ENCODE measurements around the gene SLC9A6. TPM values are rescaled to one million over a fixed set of nuclear protein-coding genes. Genes with fewer than 3 reads are reported as not detected.

The SLC9A6 gene
- total and polyA plus RNA-seq, 2 donors (not counting 1 experiment from before 2014, with no cell fraction given) = 22.2 to 30.4 TPM

GRCh38 chrX:136067966-136068365 lies 82.7 kb downstream of the SLC9A6 start:
- Histone ChIP-seq H3K9me3 (ENCODE audit: control insufficient read depth, insufficient read depth, low read depth, low read length) (no peaks in the 10 kb centered on the region), H2AFZ (ENCODE audit: low read length) (no peak overlapping the region), H3K79me2 (ENCODE audit: control insufficient read depth, insufficient read depth, low read length) (no peaks in the 10 kb centered on the region), H3K4me1 (ENCODE audit: control insufficient read depth, extremely low read depth, insufficient read depth, low read length) (peaks cover 7% of the 10 kb centered on the region), H3K4me2 (ENCODE audit: extremely low read depth, insufficient read depth, low read length) (no peak overlapping the region), H3K27ac (ENCODE audit: insufficient read depth, low read length) (no peak overlapping the region), H4K20me1 (ENCODE audit: control insufficient read depth, extremely low read depth, insufficient read depth, low read length) (no peaks in the 10 kb centered on the region), H3K27me3 (ENCODE audit: control insufficient read depth, insufficient read depth, low read length) (no peaks in the 10 kb centered on the region), H3K9ac (ENCODE audit: insufficient read depth, low read length) (no peak overlapping the region), H3K36me3 (ENCODE audit: control insufficient read depth, insufficient read depth, low read length) (no peaks in the 10 kb centered on the region), H3K4me3 (replicated peaks in 1 of 4; ENCODE audit: control extremely low read depth in 1 of 4, insufficient read depth in 1 of 4, low read depth in 3 of 4, low read length in 4 of 4) (no peak overlapping the region)
- TF ChIP-seq EZH2 (IDR thresholded peaks at IDR 0.05; ENCODE audit: low read length, missing control alignments) (no peak), CTCF (conservative IDR thresholded peaks at IDR 0.05 in 1 of 2, IDR thresholded peaks at IDR 0.05 in 1 of 2; ENCODE audit: low read depth in 1 of 2, low read length in 2 of 2) (no peak)
- DNase-seq (ENCODE audit: low read depth in 2 of 2) = no peak

GRCh38 chrX:136076942-136077341 lies 91.7 kb downstream of the SLC9A6 start:
- H3K9me3 ChIP-seq (ENCODE audit: control insufficient read depth, insufficient read depth, low read depth, low read length) = no peaks in the 10 kb centered on the region
- H4K20me1 ChIP-seq (ENCODE audit: control insufficient read depth, extremely low read depth, insufficient read depth, low read length) = no peaks in the 10 kb centered on the region
- no peak overlapping the region for H3K4me3 ChIP-seq (replicated peaks in 1 of 4; ENCODE audit: control extremely low read depth in 1 of 4, insufficient read depth in 1 of 4, low read depth in 3 of 4, low read length in 4 of 4)
- H3K27ac ChIP-seq (ENCODE audit: insufficient read depth, low read length) = no peak overlapping the region
- no peak overlapping the region for H2AFZ ChIP-seq (ENCODE audit: low read length)
- H3K4me2 ChIP-seq (ENCODE audit: extremely low read depth, insufficient read depth, low read length) = no peak overlapping the region
- H3K79me2 ChIP-seq (ENCODE audit: control insufficient read depth, insufficient read depth, low read length) = no peaks in the 10 kb centered on the region
- no peaks in the 10 kb centered on the region for H3K36me3 ChIP-seq (ENCODE audit: control insufficient read depth, insufficient read depth, low read length)
- no peak for TF ChIP-seq CTCF (conservative IDR thresholded peaks at IDR 0.05 in 1 of 2, IDR thresholded peaks at IDR 0.05 in 1 of 2; ENCODE audit: low read depth in 1 of 2, low read length in 2 of 2)
- TF ChIP-seq EZH2 (IDR thresholded peaks at IDR 0.05; ENCODE audit: low read length, missing control alignments) = no peak
- no peaks in the 10 kb centered on the region for H3K4me1 ChIP-seq (ENCODE audit: control insufficient read depth, extremely low read depth, insufficient read depth, low read length)
- peaks cover 7% of the 10 kb centered on the region for H3K27me3 ChIP-seq (ENCODE audit: control insufficient read depth, insufficient read depth, low read length)
- no peak overlapping the region for H3K9ac ChIP-seq (ENCODE audit: insufficient read depth, low read length)
- DNase-seq (ENCODE audit: low read depth in 2 of 2) = peak in 1 of 2 donors; percentile 18

- H3K36me3 ChIP-seq (ENCODE audit: control insufficient read depth, insufficient read depth, low read length) = no peaks in the 10 kb centered on the region
- no peaks in the 10 kb centered on the region for H3K79me2 ChIP-seq (ENCODE audit: control insufficient read depth, insufficient read depth, low read length)
- TF ChIP-seq CTCF (conservative IDR thresholded peaks at IDR 0.05 in 1 of 2, IDR thresholded peaks at IDR 0.05 in 1 of 2; ENCODE audit: low read depth in 1 of 2, low read length in 2 of 2) (no peak), EZH2 (IDR thresholded peaks at IDR 0.05; ENCODE audit: low read length, missing control alignments) (no peak)
- H4K20me1 ChIP-seq (ENCODE audit: control insufficient read depth, extremely low read depth, insufficient read depth, low read length) = no peaks in the 10 kb centered on the region
- no peak for DNase-seq (ENCODE audit: low read depth in 2 of 2)
- H3K4me3 ChIP-seq (replicated peaks in 1 of 4; ENCODE audit: control extremely low read depth in 1 of 4, insufficient read depth in 1 of 4, low read depth in 3 of 4, low read length in 4 of 4) = no peak overlapping the region
- H3K27ac ChIP-seq (ENCODE audit: insufficient read depth, low read length) = no peak overlapping the region
- H3K27me3 ChIP-seq (ENCODE audit: control insufficient read depth, insufficient read depth, low read length) = peaks cover 7% of the 10 kb centered on the region
- H3K9ac ChIP-seq (ENCODE audit: insufficient read depth, low read length) = no peak overlapping the region
- H3K9me3 ChIP-seq (ENCODE audit: control insufficient read depth, insufficient read depth, low read depth, low read length) = no peaks in the 10 kb centered on the region
- H2AFZ ChIP-seq (ENCODE audit: low read length) = no peak overlapping the region
- H3K4me2 ChIP-seq (ENCODE audit: extremely low read depth, insufficient read depth, low read length) = no peak overlapping the region
- H3K4me1 ChIP-seq (ENCODE audit: control insufficient read depth, extremely low read depth, insufficient read depth, low read length) = no peaks in the 10 kb centered on the region
These were observed 95.5 kb downstream of the SLC9A6 start for GRCh38 chrX:136080766-136081165.

Data from fibroblast of lung (primary cell).